NT2/D1 (cell line): ENCODE data around the gene PTPRN2.
A peak's percentile ranks its signal among the peaks of the same experiment; 100 is the strongest.

Experiments
- DNase-seq: peaks from one replicate; pipeline ENCODE4 v3.0.0-alpha.2; 2011; ENCODE audit warnings: low read depth, low spot score
- H3K27me3 ChIP-seq: 2 replicates; pipeline ENCODE4 v1.6.0; 2011; ENCODE audit warnings: mild to moderate bottlenecking; ENCODE audit not compliant: insufficient read length, insufficient read depth
- H3K36me3 ChIP-seq: 2 replicates; pipeline ENCODE4 v1.6.1; 2011; ENCODE audit warnings: mild to moderate bottlenecking, low read length, mixed read lengths; ENCODE audit not compliant: insufficient read depth, insufficient read length
- H3K4me1 ChIP-seq: 2 replicates; pipeline ENCODE4 v1.5.1; 2011; ENCODE audit not compliant: insufficient read depth, insufficient read length
- H3K4me3 ChIP-seq: 2 replicates; pipeline ENCODE4 v1.5.1; 2011; ENCODE audit warnings: low read depth; ENCODE audit not compliant: insufficient read length
- H3K9ac ChIP-seq: 2 replicates; pipeline ENCODE4 v1.6.0; 2011; ENCODE audit warnings: low read depth; ENCODE audit not compliant: insufficient read length
- H3K9me3 ChIP-seq: 2 replicates; pipeline ENCODE4 v1.5.1; 2011; ENCODE audit warnings: mild to moderate bottlenecking, low read length; ENCODE audit not compliant: insufficient read depth
- SUZ12 ChIP-seq: IDR thresholded peaks from 2 replicates; pipeline ENCODE4 v1.6.1; 2011; ENCODE audit not compliant: insufficient read length, insufficient read depth; ENCODE audit errors: extremely low read depth
- YY1 ChIP-seq: IDR thresholded peaks from 2 replicates; pipeline ENCODE4 v1.6.1; 2011; ENCODE audit not compliant: insufficient read length, insufficient read depth
- ZNF274 ChIP-seq: IDR thresholded peaks from 2 replicates; pipeline ENCODE4 v1.6.1; 2011; ENCODE audit warnings: mild to moderate bottlenecking, low read depth, low read length

PTPRN2 gene

DNA sequence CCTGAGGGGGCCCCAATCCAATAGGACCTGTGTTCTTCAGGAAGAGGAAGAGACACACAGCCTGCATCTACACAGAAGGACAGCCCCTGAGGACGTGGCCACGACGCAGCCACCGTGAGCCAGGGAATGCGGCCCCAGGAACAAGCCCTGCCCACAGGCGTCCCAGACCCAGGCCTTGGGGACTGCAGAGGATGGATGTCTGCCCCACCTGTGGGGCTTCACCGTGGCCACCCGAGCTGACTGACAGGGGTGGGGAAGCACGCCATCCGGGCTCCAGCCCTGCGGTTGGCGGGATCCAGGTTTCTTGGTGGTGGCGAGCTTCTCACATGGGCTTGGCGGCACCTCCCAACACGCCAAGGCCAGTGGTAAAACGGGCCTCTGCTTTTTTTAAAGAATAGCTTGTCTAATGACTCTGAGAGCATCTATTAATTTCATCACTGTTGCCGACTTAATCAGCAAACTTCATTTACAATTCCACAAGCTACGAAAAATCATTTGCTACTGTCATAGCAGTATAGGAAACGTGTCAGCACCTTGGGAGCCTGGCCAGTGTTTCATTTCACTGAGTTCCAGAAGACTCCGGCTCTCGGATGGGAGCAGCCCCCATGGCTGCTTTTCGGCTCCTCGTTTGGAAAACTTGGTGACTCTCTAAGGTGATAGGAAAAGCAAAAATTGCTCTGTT, 584.0 kb downstream of the PTPRN2 start:
- TF ChIP-seq YY1 (no peak), ZNF274 (no peak), SUZ12 (no peak)
- H3K27me3 ChIP-seq, result no peaks in the 10 kb centered on the region
- H3K9me3 ChIP-seq, result no peaks in the 10 kb centered on the region
- H3K4me3 ChIP-seq, result no peak overlapping the region
- H3K4me1 ChIP-seq, result peaks cover 13% of the 10 kb centered on the region
- no peak overlapping the region for H3K9ac ChIP-seq
- DNase-seq, result no peak
- H3K36me3 ChIP-seq, result no peaks in the 10 kb centered on the region

DNA sequence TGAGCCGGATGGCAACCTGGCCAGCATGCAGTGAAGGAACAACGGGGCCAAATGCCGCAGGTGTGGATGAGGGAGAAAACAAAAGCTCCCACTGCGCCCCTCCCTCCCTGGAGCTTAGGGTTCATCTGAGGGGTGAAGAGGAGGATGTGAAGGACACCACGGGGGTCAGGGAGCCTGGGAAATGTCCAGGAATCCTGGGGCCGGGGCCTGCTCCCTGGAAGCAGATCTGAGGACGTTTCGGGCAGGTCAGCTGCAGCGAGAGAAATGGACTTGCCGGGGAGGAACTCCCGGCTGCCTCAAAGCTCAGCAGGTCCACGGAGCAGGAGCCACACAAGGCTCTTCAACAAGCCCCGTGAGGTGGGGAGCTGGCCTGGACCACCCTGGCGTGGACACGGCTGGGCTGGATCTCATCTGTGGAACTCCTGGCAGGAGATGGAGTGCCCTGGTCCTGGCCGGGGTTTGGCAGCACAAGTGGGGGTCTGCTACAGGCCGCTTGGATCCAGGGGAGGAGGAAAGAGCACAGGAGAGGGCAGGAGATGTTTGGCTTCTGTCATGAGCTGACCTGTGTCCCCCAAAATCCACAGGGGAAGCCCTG, 585.0 kb downstream of the PTPRN2 start:
- H3K9me3 ChIP-seq, result no peaks in the 10 kb centered on the region
- TF ChIP-seq ZNF274 (no peak), SUZ12 (no peak), YY1 (no peak)

GRCh38 chr7:158001621-158002320, 585.9 kb downstream of the PTPRN2 start:
- TF ChIP-seq ZNF274 (no peak), SUZ12 (no peak), YY1 (no peak)
- H3K4me3 ChIP-seq, result no peak overlapping the region
- no peaks in the 10 kb centered on the region for H3K36me3 ChIP-seq
- no peak for DNase-seq
- no peaks in the 10 kb centered on the region for H3K9me3 ChIP-seq
- H3K9ac ChIP-seq, result no peak overlapping the region
- no peaks in the 10 kb centered on the region for H3K27me3 ChIP-seq
- H3K4me1 ChIP-seq, result peaks cover 11% of the 10 kb centered on the region

More for the DNA sequence above, 585.0 kb downstream of the PTPRN2 start:
- DNase-seq, result no peak
- no peak overlapping the region for H3K4me3 ChIP-seq
- H3K9ac ChIP-seq, result no peak overlapping the region
- H3K27me3 ChIP-seq, result no peaks in the 10 kb centered on the region
- peaks cover 11% of the 10 kb centered on the region for H3K4me1 ChIP-seq
- H3K36me3 ChIP-seq, result no peaks in the 10 kb centered on the region

GRCh38 chr7:158001003-158001402, 586.6 kb downstream of the PTPRN2 start:
- TF ChIP-seq YY1 (no peak), ZNF274 (no peak), SUZ12 (no peak)
- no peaks in the 10 kb centered on the region for H3K27me3 ChIP-seq
- H3K9me3 ChIP-seq, result no peaks in the 10 kb centered on the region
- no peak for DNase-seq
- no peak overlapping the region for H3K4me3 ChIP-seq
- H3K4me1 ChIP-seq, result peaks cover 11% of the 10 kb centered on the region
- H3K9ac ChIP-seq, result no peak overlapping the region
- no peaks in the 10 kb centered on the region for H3K36me3 ChIP-seq

- Histone ChIP-seq H3K4me3 (no peak overlapping the region), H3K9ac (no peak overlapping the region), H3K4me1 (peaks cover 11% of the 10 kb centered on the region), H3K27me3 (no peaks in the 10 kb centered on the region), H3K9me3 (no peaks in the 10 kb centered on the region), H3K36me3 (no peaks in the 10 kb centered on the region)
- peak; percentile 50 for DNase-seq
- TF ChIP-seq YY1, result no peak
- TF ChIP-seq ZNF274, result no peak
- no peak for TF ChIP-seq SUZ12
Observed at GRCh38 chr7:158000160-158000559, 587.5 kb downstream of the PTPRN2 start.

DNA sequence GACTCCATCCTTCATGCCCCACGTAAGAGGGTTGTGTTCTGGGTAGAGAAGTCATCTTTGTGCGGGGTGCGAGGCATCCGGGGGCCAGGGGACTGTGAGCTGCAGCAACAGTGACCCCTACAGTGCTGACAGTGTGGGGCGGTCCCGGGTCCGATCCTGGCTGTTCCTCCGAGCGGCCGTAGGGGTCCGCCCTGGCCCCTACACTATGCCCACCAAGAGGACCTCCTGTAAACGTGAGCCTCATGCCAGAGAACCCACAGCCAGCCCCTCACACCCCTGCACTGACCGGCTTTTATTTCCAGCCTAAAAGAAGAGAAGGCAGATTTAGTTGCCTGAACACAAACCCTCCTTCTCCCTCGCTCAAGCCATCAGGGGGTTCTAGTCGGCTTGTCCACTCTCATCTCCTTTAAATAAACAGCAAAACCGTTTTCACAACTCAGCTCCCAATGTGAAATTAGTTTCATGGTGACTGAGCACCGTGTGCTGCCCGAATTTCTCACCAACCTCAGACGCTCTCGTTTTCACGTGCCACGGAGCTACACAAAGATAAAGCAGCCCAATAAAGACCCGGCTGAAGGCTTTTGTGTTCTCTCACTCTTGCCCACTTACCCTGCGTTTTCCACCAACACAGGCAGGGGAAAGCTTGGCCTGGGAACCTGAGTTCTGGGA, 588.6 kb downstream of the PTPRN2 start:
- no peaks in the 10 kb centered on the region for H3K36me3 ChIP-seq
- DNase-seq, result no peak
- H3K4me1 ChIP-seq, result peaks cover 11% of the 10 kb centered on the region
- H3K4me3 ChIP-seq, result no peak overlapping the region
- TF ChIP-seq SUZ12 (no peak), YY1 (no peak), ZNF274 (no peak)
- no peaks in the 10 kb centered on the region for H3K27me3 ChIP-seq
- no peak overlapping the region for H3K9ac ChIP-seq
- no peaks in the 10 kb centered on the region for H3K9me3 ChIP-seq

GRCh38 chr7:157997471-157997870, 590.2 kb downstream of the PTPRN2 start:
- Histone ChIP-seq H3K27me3 (no peaks in the 10 kb centered on the region), H3K4me1 (peaks cover 5% of the 10 kb centered on the region), H3K4me3 (no peak overlapping the region), H3K9me3 (no peaks in the 10 kb centered on the region), H3K9ac (peak overlapping the region; percentile 56), H3K36me3 (no peaks in the 10 kb centered on the region)
- TF ChIP-seq SUZ12 (no peak), YY1 (no peak), ZNF274 (no peak)
- DNase-seq, result no peak
